ENCODE results near the gene ELANE.

The ELANE gene

DNA sequence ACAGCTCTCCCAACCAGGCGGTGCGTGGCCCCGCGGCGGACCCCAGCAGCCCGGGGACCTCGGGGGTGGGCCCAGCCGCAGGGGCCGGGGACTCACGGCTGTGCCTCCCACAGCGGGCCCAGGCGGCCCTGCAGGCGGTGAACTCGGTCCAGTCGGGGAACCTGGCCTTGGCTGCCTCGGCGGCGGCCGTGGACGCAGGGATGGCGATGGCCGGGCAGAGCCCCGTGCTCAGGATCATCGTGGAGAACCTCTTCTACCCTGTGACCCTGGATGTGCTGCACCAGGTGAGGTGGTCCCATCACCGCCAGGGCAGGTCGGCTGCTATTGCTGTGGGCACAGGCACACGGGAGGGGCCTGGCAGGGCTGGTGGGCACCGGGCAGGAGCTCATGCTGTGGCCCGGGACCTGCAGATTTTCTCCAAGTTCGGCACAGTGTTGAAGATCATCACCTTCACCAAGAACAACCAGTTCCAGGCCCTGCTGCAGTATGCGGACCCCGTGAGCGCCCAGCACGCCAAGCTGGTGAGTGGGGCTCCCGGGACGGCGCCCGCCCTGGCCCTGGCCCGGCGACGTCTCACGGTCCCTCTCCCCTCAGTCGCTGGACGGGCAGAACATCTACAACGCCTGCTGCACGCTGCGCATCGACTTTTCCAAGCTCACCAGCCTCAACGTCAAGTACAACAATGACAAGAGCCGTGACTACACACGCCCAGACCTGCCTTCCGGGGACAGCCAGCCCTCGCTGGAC is 47.5 kb upstream of the ELANE start:
- TF ChIP-seq OSR1 (CRISPR knock-in tag; IDR thresholded peaks at IDR 0.05) (no peak), PPARA (CRISPR knock-in tag; IDR thresholded peaks at IDR 0.05; ENCODE audit: borderline replicate concordance) (no peak), ZNF8 (CRISPR knock-in tag; IDR thresholded peaks at IDR 0.05) (no peak), TCF4 (CRISPR knock-in tag; IDR thresholded peaks at IDR 0.05; ENCODE audit: borderline replicate concordance) (no peak), RARB (CRISPR knock-in tag; IDR thresholded peaks at IDR 0.05) (no peak), ZC3H10 (CRISPR knock-in tag; IDR thresholded peaks at IDR 0.05) (no peak), ISL1 (CRISPR knock-in tag; IDR thresholded peaks at IDR 0.05) (no peak), ZFP3 (CRISPR knock-in tag; IDR thresholded peaks at IDR 0.05) (no peak), ESRRG (CRISPR knock-in tag; IDR thresholded peaks at IDR 0.05) (no peak), SNAI2 (CRISPR knock-in tag; IDR thresholded peaks at IDR 0.05) (no peak), ZNF565 (CRISPR knock-in tag; conservative IDR thresholded peaks at IDR 0.05; ENCODE audit: low read depth) (no peak), ARNTL (CRISPR knock-in tag; IDR thresholded peaks at IDR 0.05; ENCODE audit: borderline replicate concordance, low read depth) (no peak), ZFP30 (CRISPR knock-in tag; IDR thresholded peaks at IDR 0.05) (no peak), TOX (CRISPR knock-in tag; IDR thresholded peaks at IDR 0.05; ENCODE audit: borderline replicate concordance) (no peak), ZNF70 (CRISPR knock-in tag; IDR thresholded peaks at IDR 0.05) (no peak), GLIS3 (CRISPR knock-in tag; IDR thresholded peaks at IDR 0.05) (no peak)
- TF ChIP-seq, protein P1, sequence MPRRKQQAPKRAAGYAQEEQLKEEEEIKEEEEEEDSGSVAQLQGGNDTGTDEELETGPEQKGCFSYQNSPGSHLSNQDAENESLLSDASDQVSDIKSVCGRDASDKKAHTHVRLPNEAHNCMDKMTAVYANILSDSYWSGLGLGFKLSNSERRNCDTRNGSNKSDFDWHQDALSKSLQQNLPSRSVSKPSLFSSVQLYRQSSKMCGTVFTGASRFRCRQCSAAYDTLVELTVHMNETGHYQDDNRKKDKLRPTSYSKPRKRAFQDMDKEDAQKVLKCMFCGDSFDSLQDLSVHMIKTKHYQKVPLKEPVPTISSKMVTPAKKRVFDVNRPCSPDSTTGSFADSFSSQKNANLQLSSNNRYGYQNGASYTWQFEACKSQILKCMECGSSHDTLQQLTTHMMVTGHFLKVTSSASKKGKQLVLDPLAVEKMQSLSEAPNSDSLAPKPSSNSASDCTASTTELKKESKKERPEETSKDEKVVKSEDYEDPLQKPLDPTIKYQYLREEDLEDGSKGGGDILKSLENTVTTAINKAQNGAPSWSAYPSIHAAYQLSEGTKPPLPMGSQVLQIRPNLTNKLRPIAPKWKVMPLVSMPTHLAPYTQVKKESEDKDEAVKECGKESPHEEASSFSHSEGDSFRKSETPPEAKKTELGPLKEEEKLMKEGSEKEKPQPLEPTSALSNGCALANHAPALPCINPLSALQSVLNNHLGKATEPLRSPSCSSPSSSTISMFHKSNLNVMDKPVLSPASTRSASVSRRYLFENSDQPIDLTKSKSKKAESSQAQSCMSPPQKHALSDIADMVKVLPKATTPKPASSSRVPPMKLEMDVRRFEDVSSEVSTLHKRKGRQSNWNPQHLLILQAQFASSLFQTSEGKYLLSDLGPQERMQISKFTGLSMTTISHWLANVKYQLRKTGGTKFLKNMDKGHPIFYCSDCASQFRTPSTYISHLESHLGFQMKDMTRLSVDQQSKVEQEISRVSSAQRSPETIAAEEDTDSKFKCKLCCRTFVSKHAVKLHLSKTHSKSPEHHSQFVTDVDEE (CRISPR knock-in tag; IDR thresholded peaks at IDR 0.05) = no peak
- TF ChIP-seq, protein P2, sequence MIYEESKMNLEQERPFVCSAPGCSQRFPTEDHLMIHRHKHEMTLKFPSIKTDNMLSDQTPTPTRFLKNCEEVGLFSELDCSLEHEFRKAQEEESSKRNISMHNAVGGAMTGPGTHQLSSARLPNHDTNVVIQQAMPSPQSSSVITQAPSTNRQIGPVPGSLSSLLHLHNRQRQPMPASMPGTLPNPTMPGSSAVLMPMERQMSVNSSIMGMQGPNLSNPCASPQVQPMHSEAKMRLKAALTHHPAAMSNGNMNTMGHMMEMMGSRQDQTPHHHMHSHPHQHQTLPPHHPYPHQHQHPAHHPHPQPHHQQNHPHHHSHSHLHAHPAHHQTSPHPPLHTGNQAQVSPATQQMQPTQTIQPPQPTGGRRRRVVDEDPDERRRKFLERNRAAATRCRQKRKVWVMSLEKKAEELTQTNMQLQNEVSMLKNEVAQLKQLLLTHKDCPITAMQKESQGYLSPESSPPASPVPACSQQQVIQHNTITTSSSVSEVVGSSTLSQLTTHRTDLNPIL (CRISPR knock-in tag; IDR thresholded peaks at IDR 0.05; ENCODE audit: low read depth) = no peak
- TF ChIP-seq, protein P3, sequence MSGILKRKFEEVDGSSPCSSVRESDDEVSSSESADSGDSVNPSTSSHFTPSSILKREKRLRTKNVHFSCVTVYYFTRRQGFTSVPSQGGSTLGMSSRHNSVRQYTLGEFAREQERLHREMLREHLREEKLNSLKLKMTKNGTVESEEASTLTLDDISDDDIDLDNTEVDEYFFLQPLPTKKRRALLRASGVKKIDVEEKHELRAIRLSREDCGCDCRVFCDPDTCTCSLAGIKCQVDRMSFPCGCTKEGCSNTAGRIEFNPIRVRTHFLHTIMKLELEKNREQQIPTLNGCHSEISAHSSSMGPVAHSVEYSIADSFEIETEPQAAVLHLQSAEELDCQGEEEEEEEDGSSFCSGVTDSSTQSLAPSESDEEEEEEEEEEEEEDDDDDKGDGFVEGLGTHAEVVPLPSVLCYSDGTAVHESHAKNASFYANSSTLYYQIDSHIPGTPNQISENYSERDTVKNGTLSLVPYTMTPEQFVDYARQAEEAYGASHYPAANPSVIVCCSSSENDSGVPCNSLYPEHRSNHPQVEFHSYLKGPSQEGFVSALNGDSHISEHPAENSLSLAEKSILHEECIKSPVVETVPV (CRISPR knock-in tag; IDR thresholded peaks at IDR 0.05) = no peak
- TF ChIP-seq, protein P4, sequence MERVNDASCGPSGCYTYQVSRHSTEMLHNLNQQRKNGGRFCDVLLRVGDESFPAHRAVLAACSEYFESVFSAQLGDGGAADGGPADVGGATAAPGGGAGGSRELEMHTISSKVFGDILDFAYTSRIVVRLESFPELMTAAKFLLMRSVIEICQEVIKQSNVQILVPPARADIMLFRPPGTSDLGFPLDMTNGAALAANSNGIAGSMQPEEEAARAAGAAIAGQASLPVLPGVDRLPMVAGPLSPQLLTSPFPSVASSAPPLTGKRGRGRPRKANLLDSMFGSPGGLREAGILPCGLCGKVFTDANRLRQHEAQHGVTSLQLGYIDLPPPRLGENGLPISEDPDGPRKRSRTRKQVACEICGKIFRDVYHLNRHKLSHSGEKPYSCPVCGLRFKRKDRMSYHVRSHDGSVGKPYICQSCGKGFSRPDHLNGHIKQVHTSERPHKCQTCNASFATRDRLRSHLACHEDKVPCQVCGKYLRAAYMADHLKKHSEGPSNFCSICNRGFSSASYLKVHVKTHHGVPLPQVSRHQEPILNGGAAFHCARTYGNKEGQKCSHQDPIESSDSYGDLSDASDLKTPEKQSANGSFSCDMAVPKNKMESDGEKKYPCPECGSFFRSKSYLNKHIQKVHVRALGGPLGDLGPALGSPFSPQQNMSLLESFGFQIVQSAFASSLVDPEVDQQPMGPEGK (CRISPR knock-in tag; IDR thresholded peaks at IDR 0.05; ENCODE audit: borderline replicate concordance) = no peak
- ATAC-seq = no peak

DNA sequence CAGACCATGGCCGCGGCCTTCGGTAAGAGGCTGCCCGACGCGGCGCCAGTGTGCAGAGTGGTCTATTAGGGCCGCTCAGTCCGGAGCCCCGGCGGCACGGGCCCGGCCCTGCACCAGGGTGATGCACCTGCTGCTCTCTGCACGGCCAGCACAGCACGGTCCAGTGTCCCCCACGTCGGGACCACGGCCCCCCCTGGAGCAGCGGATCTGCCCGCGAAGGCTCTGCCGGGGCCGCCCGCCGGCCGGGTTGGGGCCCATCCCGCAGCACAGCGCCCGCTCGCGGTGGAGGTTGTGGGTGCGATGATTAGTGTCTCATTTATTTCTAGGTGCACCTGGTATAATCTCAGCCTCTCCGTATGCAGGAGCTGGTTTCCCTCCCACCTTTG is 46.9 kb upstream of the ELANE start:
- ATAC-seq = no peak
- TF ChIP-seq ZC3H10 (CRISPR knock-in tag; IDR thresholded peaks at IDR 0.05) (no peak), ESRRG (CRISPR knock-in tag; IDR thresholded peaks at IDR 0.05) (no peak), ZNF565 (CRISPR knock-in tag; conservative IDR thresholded peaks at IDR 0.05; ENCODE audit: low read depth) (no peak), ZFP30 (CRISPR knock-in tag; IDR thresholded peaks at IDR 0.05) (no peak)
- TF ChIP-seq, protein P5, sequence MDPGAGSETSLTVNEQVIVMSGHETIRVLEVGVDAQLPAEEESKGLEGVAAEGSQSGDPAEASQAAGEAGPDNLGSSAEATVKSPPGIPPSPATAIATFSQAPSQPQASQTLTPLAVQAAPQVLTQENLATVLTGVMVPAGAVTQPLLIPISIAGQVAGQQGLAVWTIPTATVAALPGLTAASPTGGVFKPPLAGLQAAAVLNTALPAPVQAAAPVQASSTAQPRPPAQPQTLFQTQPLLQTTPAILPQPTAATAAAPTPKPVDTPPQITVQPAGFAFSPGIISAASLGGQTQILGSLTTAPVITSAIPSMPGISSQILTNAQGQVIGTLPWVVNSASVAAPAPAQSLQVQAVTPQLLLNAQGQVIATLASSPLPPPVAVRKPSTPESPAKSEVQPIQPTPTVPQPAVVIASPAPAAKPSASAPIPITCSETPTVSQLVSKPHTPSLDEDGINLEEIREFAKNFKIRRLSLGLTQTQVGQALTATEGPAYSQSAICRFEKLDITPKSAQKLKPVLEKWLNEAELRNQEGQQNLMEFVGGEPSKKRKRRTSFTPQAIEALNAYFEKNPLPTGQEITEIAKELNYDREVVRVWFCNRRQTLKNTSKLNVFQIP (CRISPR knock-in tag; IDR thresholded peaks at IDR 0.05; ENCODE audit: borderline replicate concordance, low read depth) = no peak

Measured in SK-N-SH treated with all-trans-retinoic acid at 6 μM for 48 hours (cell line).